ENCODE measurements around the gene OCA2. TPM values are rescaled to one million over a fixed set of nuclear protein-coding genes. Genes with fewer than 3 reads are reported as not detected.

OCA2 gene
- total RNA-seq, 1 donor from 2014 or later, result 0.25 TPM

- H3K4me3 ChIP-seq, result no peak overlapping the region
- H3K4me1 ChIP-seq, result peaks cover 5% of the 10 kb centered on the region
- no peaks in the 10 kb centered on the region for H3K36me3 ChIP-seq
- no peak for DNase-seq (ENCODE audit: extremely low spot score in 2 of 2)
- H3K27me3 ChIP-seq, result no peaks in the 10 kb centered on the region
- H3K27ac ChIP-seq, result no peak overlapping the region
- intact Hi-C loops (cut with DNase I), result no loop called here
- no peaks in the 10 kb centered on the region for H3K9me3 ChIP-seq
- TF ChIP-seq POLR2A (IDR thresholded peaks at IDR 0.05) (no peak), POLR2AphosphoS5 (IDR thresholded peaks at IDR 0.05; ENCODE audit: insufficient read depth in 1 of 2, low read depth in 1 of 2) (no peak), CTCF (IDR thresholded peaks at IDR 0.05) (no peak)
Observed at GRCh38 chr15:27872355-27872754, 226.8 kb downstream of the OCA2 start.

DNA sequence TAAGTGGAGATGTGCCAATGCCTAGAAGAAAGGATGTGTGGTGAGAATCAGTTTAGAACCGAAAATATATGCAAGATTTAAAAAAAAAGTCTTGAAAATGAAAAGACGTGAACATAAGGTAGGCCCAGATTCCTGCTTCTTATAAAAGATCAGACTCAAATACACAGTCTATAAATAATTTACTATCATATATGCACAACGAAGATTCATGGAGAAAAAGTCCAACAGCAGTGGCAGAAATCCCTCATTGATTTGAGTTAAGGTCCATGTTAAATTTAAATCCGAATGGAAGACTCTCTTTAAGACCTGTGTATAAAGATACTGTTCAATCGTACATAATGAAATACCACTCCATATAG, 227.2 kb downstream of the OCA2 start:
- Histone ChIP-seq H3K4me1 (peaks cover 5% of the 10 kb centered on the region), H3K36me3 (no peaks in the 10 kb centered on the region), H3K9me3 (no peaks in the 10 kb centered on the region), H3K27ac (no peak overlapping the region), H3K4me3 (no peak overlapping the region), H3K27me3 (no peaks in the 10 kb centered on the region)
- intact Hi-C loops (cut with DNase I), result no loop called here
- DNase-seq (ENCODE audit: extremely low spot score in 2 of 2), result no peak
- TF ChIP-seq POLR2A (IDR thresholded peaks at IDR 0.05), result no peak
- no peak for TF ChIP-seq POLR2AphosphoS5 (IDR thresholded peaks at IDR 0.05; ENCODE audit: insufficient read depth in 1 of 2, low read depth in 1 of 2)
- no peak for TF ChIP-seq CTCF (IDR thresholded peaks at IDR 0.05)

- H3K27me3 ChIP-seq, result no peaks in the 10 kb centered on the region
- peaks cover 5% of the 10 kb centered on the region for H3K4me1 ChIP-seq
- TF ChIP-seq CTCF (IDR thresholded peaks at IDR 0.05) (no peak), POLR2AphosphoS5 (IDR thresholded peaks at IDR 0.05; ENCODE audit: insufficient read depth in 1 of 2, low read depth in 1 of 2) (no peak)
- no peak overlapping the region for H3K4me3 ChIP-seq
- H3K9me3 ChIP-seq, result no peaks in the 10 kb centered on the region
- no peak for DNase-seq (ENCODE audit: extremely low spot score in 2 of 2)
- no peak overlapping the region for H3K27ac ChIP-seq
- no peaks in the 10 kb centered on the region for H3K36me3 ChIP-seq
- intact Hi-C loops (cut with DNase I), result no loop called here
Observed at GRCh38 chr15:27871078-27871901, 227.8 kb downstream of the OCA2 start.

DNA sequence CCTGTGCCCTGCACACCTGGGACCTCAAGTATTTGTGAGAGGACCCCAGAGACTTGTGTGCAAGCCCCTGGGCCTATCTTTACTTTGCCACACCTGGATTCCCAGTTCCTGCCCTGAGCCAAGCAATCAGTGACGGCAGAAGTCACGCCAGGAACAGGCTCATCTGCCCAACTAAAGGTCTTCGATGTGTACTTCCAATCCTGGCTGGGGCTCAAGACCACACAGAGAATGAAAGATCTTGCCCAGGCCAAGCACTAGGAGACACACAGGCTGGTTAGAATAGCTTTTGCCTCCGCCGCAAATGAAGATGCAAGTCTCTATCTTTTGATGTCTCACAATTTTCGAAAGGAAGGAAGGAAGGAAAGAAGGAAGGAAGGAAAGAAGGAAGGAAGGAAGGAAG, 228.8 kb downstream of the OCA2 start:
- intact Hi-C loops (cut with DNase I), result no loop called here
- Histone ChIP-seq H3K4me1 (peaks cover 5% of the 10 kb centered on the region), H3K27ac (no peak overlapping the region), H3K4me3 (no peak overlapping the region), H3K27me3 (no peaks in the 10 kb centered on the region), H3K36me3 (no peaks in the 10 kb centered on the region), H3K9me3 (no peaks in the 10 kb centered on the region)
- no peak for DNase-seq (ENCODE audit: extremely low spot score in 2 of 2)
- TF ChIP-seq POLR2A (IDR thresholded peaks at IDR 0.05) (no peak), CTCF (IDR thresholded peaks at IDR 0.05) (no peak), POLR2AphosphoS5 (IDR thresholded peaks at IDR 0.05; ENCODE audit: insufficient read depth in 1 of 2, low read depth in 1 of 2) (no peak)

DNA sequence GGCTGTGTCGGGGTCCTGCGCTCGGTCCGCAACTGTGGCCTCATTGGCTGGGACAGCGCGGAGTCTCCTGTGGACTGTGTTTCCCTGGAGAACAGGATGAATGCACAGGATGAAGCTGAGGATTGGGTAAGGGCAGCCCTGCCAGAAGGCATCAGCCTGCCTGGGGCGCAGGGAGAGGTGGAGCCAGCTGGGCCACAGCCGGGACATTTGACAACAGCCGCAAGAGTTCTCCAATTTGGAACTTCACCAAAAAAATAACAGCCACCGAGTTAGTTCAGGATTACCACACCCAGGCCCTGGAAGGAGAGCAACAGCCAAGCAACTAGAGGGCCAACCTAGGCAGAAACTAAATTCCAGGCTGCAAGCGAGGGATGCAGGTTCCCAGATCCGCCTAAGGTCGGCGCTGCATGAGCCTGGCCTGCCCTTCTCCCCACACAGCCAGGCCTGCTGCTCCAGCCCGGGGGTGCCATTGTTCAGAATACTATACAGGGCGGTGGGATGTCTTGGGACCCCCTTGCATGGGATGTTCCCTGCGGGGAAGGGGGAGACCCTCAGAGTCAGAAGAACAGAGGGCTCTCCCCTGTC, 229.3 kb downstream of the OCA2 start:
- Histone ChIP-seq H3K36me3 (no peaks in the 10 kb centered on the region), H3K27me3 (no peaks in the 10 kb centered on the region), H3K4me1 (peaks cover 5% of the 10 kb centered on the region), H3K27ac (no peak overlapping the region), H3K4me3 (no peak overlapping the region), H3K9me3 (no peaks in the 10 kb centered on the region)
- peak in 1 of 2 donors; percentile 55 for DNase-seq (ENCODE audit: extremely low spot score in 2 of 2)
- intact Hi-C loops (cut with DNase I), result loop anchor here (10.0 kb wide), 1 partner anchor 55 kb away; no protein-coding TSS in a partner anchor
- TF ChIP-seq POLR2AphosphoS5 (IDR thresholded peaks at IDR 0.05; ENCODE audit: insufficient read depth in 1 of 2, low read depth in 1 of 2) (no peak), CTCF (IDR thresholded peaks at IDR 0.05) (no peak), POLR2A (IDR thresholded peaks at IDR 0.05) (no peak)

Measured in vagina (tissue), 2 donors.